HG03558 (cell line): ENCODE results near the gene VEZF1.
"Not testable (repeated sequence)": the region's sequence is repeated elsewhere in the genome, so short reads cannot be mapped to it uniquely, and the experiment has no call there.

Source experiments
- ATAC-seq: cut with Tn5 transposase; IDR thresholded peaks from one replicate; pipeline ENCODE4 v1.9.1; 2021; ENCODE audit warnings: moderate number of reproducible peaks; ENCODE audit not compliant: unreplicated experiment; ENCODE audit errors: extremely low read depth

VEZF1 gene

GRCh38 chr17:57979076-57979475, 9.0 kb downstream of the VEZF1 start:
- ATAC-seq, result no peak

DNA sequence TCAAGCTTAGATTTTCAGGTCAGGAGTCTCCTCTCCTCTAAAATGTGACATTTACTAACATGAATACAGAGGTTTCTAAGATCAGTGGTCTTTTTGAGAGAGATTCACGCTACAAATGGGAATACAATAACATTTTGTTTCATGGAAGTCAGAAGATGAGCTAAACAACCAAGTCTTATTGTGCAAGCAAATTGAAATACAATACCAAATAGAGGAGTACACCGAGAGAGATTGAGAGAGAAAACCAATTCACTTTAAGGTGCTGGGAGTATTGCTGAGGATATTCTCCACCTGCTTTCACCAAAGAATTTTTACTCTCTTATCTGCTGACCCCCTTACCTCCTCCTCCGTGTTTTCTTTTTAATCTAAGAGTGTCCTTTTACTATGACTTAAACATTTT, 11.5 kb downstream of the VEZF1 start:
- no peak for ATAC-seq

DNA sequence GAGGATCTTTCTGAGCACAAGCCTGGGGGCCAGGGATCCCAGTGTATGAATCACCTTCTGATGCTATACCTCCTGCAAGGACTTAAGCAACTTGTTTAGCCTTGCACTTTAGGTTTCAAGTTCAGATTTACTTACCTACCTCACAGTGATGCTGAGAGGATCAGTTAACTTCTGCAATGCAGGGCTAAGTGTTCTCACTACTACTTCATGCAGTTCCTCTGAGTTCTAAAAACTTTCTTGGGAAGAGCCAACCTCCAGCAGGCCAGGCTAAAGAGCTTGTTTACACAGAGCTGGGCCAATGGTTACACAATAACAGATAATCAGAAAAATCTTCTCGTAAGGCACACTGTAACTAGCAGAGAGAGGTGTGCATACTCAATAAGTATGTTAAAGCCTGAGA, 13.0 kb downstream of the VEZF1 start:
- no peak for ATAC-seq

DNA sequence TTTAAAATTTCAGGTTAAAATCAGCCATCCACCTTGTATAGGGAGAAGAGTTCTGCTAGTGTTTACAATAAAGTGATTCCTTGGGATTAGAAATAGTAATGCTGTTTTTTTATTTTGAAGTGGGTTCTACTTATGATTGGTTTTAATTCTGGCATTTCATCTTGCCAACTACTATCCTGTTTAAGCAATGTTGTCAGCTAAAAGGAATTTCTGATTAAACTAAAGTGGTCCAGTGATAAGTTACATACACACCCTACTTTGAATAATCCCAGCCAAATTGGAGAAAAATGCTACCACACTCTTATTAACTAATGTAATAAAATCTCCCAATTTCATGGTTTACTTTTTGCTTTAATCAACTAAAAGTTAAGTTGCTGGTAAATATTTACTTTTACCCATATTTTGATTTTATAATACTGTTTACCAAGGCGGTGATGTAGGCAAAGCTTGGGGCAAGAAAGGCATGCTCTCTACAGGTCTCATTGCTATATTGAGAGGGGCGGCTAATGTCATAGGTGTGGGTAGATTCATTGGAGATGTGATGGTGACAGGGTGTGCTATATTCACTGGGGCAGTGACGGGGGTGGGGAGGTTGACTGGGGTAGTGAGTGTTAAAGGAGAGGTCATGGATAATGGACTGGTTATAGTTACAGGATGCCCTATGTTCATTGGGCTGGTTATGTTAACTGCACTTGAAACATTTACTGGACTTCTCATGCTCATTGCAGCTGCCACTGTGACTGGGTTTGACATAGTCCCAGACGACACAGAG, 13.8 kb downstream of the VEZF1 start:
- ATAC-seq, result not testable (repeated sequence)

DNA sequence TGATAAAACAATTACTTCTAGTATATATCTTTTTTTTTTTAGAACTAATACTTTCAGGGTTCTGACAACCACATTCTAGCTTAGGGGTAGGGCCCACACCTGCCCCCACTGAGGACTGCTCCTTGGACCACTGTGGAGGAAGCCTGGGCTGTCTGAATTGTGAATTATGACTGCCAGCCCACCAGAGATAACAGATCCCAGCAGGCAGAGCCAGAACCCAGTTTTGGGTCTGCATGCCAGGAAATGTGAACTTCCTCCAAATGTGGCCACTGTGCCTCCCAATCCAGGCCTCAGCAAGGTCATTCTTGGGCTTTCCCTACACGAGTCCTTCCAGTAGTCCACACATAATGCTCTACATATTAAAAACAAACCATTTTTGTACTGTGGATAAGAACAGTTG, 15.9 kb downstream of the VEZF1 start:
- ATAC-seq, result no peak

DNA sequence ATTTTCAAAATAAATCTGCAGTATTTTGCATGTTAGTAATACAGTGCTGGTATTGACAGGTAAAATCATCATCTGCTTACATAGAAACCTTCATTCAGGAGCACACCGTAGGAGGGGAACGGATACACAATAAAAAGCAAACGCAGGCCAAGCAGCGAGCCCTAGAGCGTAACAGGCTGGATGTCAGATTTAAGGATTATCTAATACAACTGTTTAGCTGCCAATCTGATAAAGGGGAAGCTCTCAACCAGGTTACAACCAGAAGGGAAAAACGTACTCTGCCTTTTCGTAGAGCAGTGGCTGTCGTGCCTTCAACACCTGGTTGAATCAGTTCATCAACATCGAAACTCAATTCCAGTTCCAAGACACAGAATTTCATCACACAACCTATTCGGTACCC, 16.5 kb downstream of the VEZF1 start:
- ATAC-seq, result no peak

GRCh38 chr17:57970710-57971109, 17.3 kb downstream of the VEZF1 start:
- no peak for ATAC-seq

DNA sequence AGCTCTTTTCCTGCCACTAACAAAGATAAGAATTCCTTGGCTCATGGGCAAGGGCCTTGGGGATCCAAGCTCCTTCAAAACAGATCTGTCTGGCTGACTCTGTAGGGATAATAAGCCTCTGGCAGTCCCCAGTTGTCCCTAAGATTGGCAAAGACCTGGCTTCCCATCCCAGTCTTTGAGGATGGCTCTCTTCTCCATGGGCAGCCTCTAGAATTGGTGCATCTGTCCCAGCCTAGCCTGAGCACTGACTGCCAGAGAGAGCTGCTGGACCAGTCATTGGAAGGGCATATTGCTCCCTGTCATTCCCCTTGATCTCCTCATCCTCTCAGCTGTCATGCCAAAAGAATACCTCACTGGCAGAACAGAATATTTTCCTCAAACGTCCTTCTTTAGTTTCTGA, 19.6 kb downstream of the VEZF1 start:
- no peak for ATAC-seq

GRCh38 chr17:57966875-57967274, 21.2 kb downstream of the VEZF1 start:
- ATAC-seq, result no peak

GRCh38 chr17:57966246-57966645, 21.8 kb downstream of the VEZF1 start:
- no peak for ATAC-seq

DNA sequence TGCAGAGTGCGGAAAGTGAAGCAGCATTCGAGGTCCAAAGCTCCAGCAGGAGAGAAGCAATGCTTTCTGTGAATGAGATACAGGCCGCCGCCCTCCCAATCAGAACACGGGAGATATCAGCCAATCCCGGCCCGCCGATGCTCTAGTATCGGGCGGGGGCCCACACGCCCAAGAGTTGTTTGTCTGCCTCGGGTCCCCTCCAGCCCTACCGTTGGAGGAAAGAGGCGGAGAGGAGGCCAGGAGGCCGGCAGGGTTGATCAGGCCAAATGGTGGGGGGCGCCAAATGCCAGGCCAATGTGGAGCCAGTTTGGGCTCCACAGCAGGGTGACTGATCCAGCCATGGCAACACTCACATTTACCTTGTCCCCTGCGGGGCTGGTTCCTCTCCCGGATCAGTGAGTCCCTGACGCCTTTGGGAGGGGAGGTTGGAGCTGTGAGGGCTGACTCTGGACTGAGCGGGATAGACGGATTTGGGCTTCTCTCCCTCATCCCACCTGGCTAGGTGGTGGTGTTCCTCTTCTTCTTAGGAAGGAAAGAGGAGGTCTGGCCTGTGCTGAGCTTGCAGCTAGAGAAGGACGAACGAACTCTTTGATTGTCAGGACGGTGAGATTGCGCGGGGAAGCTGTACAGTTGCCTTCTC, 22.4 kb downstream of the VEZF1 start:
- ATAC-seq, result no peak

GRCh38 chr17:57963149-57963511, 24.9 kb downstream of the VEZF1 start:
- no peak for ATAC-seq

DNA sequence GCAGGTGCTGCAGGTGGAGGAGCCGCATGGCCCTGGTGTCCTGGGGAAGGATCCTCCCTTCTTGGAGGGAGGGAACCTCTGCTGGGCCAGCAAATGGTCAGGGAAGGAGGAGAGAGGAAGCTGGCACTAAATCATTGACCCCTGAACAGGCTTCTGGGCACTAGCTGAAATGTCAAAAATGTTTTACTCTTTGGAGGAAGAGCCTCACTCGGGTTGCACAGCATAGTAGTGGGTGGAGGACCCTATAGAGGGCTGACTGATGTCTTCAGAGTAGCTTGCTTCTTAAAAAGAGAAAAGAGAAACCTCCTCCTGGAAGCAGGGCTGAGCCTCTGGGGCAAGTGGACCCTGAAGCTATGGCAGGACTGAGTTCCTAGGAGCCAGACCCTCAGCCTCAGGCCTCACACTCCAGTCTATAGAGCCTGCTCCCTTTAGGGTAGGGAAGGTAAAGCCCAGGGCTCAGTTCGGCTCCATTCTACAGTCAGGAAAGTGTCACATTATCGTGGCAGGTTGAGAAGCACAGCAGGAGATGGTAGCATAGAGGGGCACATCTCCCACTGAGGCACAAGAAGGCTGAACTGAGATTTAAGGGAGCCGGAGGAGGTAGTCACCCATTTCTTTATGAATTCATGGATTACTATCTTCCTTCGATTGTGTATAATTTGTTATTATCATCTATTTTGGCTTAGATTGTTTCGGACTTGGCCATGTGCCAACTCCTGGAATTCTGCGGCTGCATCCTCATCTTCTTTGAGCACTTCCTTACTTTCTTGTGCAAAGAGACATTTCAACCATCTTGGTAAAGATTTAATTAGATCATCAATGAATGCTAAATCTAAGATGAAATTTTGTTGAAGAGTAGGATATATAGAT, 25.5 kb downstream of the VEZF1 start:
- ATAC-seq, result no peak

GRCh38 chr17:57959929-57960328, 28.1 kb downstream of the VEZF1 start:
- ATAC-seq, result no peak

DNA sequence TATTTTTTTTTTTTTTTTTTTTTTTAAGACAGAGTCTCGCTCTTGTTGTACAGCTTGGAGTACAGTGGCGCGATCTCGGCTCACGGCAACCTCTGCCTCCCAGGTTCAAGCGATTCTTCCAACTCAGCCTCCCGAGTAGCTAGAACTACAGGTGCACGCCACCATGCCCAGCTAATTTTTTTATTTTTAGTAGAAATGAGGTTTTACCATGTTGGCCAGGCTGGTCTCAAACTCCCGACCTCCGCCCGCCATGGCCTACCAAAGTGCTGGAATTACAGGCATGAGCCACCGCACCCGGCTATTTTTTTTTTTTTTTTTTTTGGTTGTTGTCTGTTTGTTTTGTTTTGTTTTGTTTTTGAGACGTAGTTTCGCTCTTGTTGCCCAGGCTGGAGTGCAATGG, 29.7 kb downstream of the VEZF1 start:
- ATAC-seq, result not testable (repeated sequence)

DNA sequence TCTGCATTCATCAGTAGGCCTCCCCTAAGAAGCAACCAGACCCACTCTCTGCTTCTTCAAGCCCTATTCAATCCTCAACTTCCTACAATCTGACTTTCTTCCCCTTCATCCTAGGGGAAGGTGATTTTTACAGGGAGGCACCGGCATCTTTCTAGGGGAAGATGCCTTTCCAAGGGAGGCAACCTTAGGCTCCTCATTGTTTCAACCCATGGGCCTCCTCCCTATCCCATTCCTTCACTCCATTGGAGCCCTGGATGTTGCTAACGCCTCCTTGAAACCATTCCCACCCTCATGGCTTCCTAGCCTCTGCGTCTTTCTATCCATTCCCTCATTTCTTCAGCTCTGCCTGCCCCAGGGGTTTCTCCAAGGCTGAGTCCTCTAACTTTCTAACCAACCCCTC, 30.2 kb downstream of the VEZF1 start:
- ATAC-seq, result no peak

DNA sequence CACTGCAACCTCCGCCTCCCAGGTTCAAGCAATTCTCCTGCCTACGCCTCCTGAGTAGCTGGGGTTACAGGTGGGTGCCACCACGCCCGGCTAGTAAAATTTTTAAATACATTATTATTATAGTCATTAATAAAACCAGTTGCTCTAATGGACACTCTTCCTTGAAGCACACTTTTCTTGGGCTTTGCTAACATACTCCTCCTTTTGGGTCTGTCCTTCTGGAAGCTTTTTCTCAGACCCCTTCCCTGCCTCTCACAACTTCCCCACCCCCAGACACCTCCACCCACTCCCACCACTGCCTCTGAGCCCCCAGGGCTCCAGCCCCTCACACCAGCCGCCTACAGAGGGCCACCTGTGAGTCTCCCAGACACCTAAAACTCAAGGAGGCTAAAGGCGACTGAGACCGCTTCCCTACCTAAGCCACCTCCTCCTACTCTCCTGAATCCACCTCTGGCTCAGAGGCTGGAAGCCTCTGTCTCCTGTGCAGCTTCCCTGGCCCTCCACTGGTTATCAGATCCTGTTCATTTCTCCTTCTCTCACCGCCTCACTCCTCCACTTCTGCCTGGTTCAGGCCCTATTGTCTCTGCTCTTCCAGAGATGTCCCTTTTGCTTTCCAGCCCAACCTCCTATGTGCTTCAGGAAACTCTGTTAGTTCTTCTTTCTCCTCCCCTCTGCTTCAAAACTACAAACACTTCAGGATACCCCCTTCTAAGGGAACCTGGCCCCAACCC, 30.8 kb downstream of the VEZF1 start:
- ATAC-seq, result no peak

GRCh38 chr17:57956291-57957119, 31.5 kb downstream of the VEZF1 start:
- peak; percentile 57 for ATAC-seq

DNA sequence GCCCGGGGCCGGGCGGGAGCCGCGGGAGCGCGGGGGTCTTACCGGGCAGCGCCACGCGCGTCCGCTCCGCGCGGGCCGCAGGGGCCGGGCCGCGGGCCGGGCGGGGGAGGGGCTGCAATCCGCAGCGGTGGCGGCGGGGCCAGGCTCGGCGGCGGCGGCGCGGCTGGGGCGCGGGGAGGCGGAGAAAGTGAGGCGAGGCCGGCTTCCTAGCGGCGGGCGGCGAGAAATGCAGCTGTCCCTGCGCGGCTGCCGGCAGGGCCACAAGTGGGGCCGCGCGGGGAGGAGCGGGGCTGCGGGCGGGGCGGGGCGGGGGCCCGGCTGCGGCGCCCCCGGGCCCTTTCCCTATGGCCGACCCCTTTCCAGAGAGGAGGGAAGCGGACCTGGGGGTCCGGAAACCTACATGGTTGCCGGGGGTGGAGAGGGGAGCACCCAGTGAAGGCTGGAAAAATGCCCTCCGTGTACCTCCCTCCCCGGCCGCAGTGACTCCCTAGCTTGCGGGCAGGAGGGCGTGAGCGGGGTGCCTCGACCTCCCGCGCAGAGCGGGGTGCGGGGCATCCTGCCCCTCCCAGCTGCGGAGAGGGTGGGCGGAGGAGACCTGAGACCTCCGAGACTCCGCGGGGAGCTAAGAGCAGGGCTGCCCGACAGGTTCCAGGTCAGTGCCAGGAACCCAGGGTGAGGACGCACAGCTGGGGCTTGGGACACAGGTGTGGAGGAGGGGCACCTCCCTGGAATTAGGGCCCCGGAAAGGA, 32.7 kb downstream of the VEZF1 start, which contains the start of gene CUEDC1:
CUEDC1 (minus strand) TSS at position 230 of the 749 bp plus-strand sequence. CDS start 69,848 bp downstream, outside the sequence.
- ATAC-seq, result no peak
